ENCODE measurements around the gene BSN. TPM values are rescaled to one million over a fixed set of nuclear protein-coding genes. Genes with fewer than 3 reads are reported as not detected.
A peak's percentile ranks its signal among the peaks of the same experiment; 100 is the strongest.

BSN gene
- total and polyA plus RNA-seq, 4 donors = 0.08 to 0.75 (median 0.42) TPM; not detected in 1

DNA sequence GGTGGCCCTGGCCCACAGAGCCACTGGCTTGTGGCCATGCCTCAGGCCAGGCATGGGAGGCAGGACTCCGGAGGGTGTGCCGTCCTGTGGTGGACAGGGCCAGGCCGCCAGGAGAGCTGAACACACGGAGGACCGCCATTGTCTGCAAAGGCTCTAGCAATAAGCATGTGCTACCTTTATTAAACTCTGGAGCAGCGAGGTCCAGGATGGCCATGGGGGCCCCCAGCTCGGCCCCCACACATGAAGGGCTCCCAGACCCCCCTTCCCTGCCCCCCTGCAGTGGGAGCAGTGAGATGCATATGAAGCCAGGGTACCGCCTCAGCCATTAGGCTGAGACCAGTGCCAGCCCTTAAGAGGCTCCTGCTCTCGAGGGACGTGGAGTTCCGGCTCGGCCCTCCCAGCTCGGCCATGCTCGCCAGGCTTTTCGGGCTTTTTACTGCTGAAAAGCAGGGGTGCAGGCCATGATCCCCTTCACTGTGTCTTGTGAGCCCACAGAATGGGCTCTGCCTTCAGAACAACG lies 162.5 kb downstream of the BSN start:
- ATAC-seq (ENCODE audit: low FRiP score) = no peak
- no peaks in the 10 kb centered on the region for H3K36me3 ChIP-seq (ENCODE audit: control insufficient read depth in 1 of 2, insufficient read depth in 2 of 2, low read length in 1 of 2)
- WGBS, 2 donors = 88 to 92% methylated on average over 16 of the region's 16 CpGs
- H3K4me3 ChIP-seq (ENCODE audit: low read length in 2 of 2) = no peak overlapping the region
- no peaks in the 10 kb centered on the region for H3K9me3 ChIP-seq (ENCODE audit: control insufficient read depth, low read length)
- H3K27me3 ChIP-seq (ENCODE audit: control insufficient read depth in 1 of 2, insufficient read depth in 2 of 2, low read length in 1 of 2) = no peaks in the 10 kb centered on the region
- no peak overlapping the region for H3K27ac ChIP-seq (ENCODE audit: low read depth in 1 of 2, low read length in 2 of 2)
- peak in 1 of 2 donors; percentile 59 for DNase-seq
- intact Hi-C loops (cut with DNase I) = no loop called here
- H3K4me1 ChIP-seq (ENCODE audit: control insufficient read depth in 1 of 2, insufficient read depth in 2 of 2, low read length in 2 of 2) = no peaks in the 10 kb centered on the region

DNA sequence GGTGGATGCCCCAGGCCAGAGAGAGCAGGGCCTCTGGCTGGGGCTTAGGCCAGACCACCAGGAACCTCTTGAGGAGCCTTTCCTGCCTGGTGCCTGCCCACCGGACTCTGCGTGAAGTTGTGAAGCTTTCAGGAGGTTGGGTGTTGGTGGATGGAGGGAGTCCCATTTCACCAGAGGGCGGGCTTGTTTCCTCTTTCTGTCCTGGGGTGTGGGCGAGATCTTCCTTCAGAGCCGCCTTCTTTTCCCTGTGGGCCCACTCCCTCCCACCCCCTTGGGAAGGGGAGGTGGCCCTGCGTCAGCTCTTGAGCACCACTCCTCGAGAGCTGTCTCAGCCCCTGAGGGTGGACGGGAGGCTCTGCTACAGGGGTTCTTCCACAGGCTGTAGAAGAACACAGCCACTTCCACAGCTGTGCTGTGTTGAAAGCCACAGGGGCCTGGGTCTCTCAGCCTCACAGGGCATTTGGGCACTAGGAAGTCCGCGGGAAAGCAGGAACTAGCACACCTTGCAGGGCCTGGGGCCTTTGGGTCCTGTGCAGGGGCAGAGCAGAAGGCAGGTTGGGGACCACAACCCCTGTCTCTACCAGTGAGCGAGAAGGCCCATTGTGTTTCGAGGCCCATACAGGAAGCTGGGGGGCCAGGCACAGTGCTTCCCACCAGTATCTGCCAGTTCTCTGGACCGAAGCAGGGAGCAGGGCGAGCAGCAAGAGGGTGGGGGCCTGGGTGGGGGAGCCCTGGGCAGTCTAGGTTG lies 163.1 kb downstream of the BSN start:
- ATAC-seq (ENCODE audit: low FRiP score) = no peak
- no peaks in the 10 kb centered on the region for H3K4me1 ChIP-seq (ENCODE audit: control insufficient read depth in 1 of 2, insufficient read depth in 2 of 2, low read length in 2 of 2)
- H3K27ac ChIP-seq (ENCODE audit: low read depth in 1 of 2, low read length in 2 of 2) = no peak overlapping the region
- no peak overlapping the region for H3K4me3 ChIP-seq (ENCODE audit: low read length in 2 of 2)
- H3K27me3 ChIP-seq (ENCODE audit: control insufficient read depth in 1 of 2, insufficient read depth in 2 of 2, low read length in 1 of 2) = no peaks in the 10 kb centered on the region
- no peaks in the 10 kb centered on the region for H3K36me3 ChIP-seq (ENCODE audit: control insufficient read depth in 1 of 2, insufficient read depth in 2 of 2, low read length in 1 of 2)
- DNase-seq = peak in 1 of 2 donors; percentile 68
- WGBS, 2 donors = 96% methylated on average over 14 of the region's 14 CpGs
- H3K9me3 ChIP-seq (ENCODE audit: control insufficient read depth, low read length) = no peaks in the 10 kb centered on the region
- intact Hi-C loops (cut with DNase I) = no loop called here

DNA sequence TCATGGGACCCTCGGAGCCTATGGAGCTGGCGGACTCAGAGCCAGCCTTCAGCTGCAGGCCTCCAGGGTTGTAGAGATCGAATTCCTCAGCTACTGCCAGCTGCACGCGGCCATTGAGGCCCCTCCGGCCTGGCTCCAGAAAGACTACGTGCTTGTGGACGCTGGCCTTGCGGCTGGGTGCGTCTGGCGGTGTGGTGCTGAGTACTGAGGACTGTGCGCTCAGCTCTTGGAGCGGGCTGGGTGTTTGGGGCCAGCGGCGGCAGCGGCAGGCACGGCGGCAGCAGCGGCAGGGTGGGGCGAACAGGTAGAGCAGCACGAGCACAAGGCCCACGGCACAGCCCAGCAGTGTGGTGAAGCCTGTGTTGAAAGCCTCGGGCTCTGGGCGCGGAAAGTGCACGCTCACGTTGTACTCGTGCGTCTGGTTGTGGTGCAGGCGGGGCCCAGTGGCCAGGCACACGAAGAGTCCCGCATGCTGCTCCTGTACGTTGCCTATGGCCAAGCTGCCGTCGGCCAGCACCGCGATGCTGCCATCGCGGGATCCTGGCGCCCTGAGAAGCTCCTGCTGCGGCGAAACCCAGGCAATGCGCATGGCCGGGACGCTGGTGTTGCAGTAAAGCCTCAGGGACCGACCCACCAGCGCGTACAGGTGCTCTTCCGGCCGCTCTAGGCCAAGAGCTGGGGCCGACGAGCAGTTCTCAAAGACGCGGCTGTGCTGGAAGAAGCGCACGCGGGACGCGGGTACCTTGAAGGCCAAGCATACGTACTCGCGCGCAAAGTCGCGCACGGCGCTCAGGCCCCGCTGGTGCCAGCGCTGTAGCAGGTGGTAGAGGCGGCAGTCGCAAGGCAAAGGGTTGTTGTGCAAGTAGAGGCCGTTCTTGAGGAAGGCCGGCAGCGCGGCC lies 163.9 kb downstream of the BSN start:
- H3K36me3 ChIP-seq (ENCODE audit: control insufficient read depth in 1 of 2, insufficient read depth in 2 of 2, low read length in 1 of 2) = no peaks in the 10 kb centered on the region
- no peak overlapping the region for H3K4me3 ChIP-seq (ENCODE audit: low read length in 2 of 2)
- intact Hi-C loops (cut with DNase I) = no loop called here
- H3K27ac ChIP-seq (ENCODE audit: low read depth in 1 of 2, low read length in 2 of 2) = no peak overlapping the region
- no peaks in the 10 kb centered on the region for H3K27me3 ChIP-seq (ENCODE audit: control insufficient read depth in 1 of 2, insufficient read depth in 2 of 2, low read length in 1 of 2)
- H3K4me1 ChIP-seq (ENCODE audit: control insufficient read depth in 1 of 2, insufficient read depth in 2 of 2, low read length in 2 of 2) = no peaks in the 10 kb centered on the region
- no peaks in the 10 kb centered on the region for H3K9me3 ChIP-seq (ENCODE audit: control insufficient read depth, low read length)
- WGBS, 2 donors = 70 to 71% methylated on average over 75 of the region's 75 CpGs
- peak in 1 of 2 donors; percentile 77 for DNase-seq
- no peak for ATAC-seq (ENCODE audit: low FRiP score)

DNA sequence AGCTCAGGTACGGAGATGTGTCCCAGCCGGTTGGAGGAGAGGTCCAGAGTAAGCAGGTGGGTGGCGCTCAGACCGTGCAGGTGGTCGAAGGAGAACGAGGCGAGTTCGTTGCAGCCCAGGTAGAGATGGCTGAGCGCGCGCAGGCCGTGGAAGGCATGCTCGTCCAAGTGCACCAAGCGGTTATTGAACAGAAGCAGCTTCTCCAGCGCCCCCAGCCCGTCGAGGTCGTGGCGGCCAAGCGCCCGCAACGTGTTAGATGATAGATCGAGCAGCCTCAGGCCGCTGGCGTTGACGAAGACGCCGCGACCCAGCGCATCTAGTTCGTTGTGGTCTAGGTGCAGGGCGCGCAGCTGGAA lies 164.6 kb downstream of the BSN start:
- Histone ChIP-seq H3K4me3 (ENCODE audit: low read length in 2 of 2) (no peak overlapping the region), H3K4me1 (ENCODE audit: control insufficient read depth in 1 of 2, insufficient read depth in 2 of 2, low read length in 2 of 2) (no peaks in the 10 kb centered on the region), H3K27ac (ENCODE audit: low read depth in 1 of 2, low read length in 2 of 2) (no peak overlapping the region), H3K27me3 (ENCODE audit: control insufficient read depth in 1 of 2, insufficient read depth in 2 of 2, low read length in 1 of 2) (no peaks in the 10 kb centered on the region), H3K9me3 (ENCODE audit: control insufficient read depth, low read length) (no peaks in the 10 kb centered on the region), H3K36me3 (ENCODE audit: control insufficient read depth in 1 of 2, insufficient read depth in 2 of 2, low read length in 1 of 2) (no peaks in the 10 kb centered on the region)
- intact Hi-C loops (cut with DNase I) = no loop called here
- 8 to 13% methylated on average over 33 of the region's 33 CpGs for WGBS, 2 donors
- ATAC-seq (ENCODE audit: low FRiP score) (no peak), DNase-seq (peak in 1 of 2 donors; percentile 78)

DNA sequence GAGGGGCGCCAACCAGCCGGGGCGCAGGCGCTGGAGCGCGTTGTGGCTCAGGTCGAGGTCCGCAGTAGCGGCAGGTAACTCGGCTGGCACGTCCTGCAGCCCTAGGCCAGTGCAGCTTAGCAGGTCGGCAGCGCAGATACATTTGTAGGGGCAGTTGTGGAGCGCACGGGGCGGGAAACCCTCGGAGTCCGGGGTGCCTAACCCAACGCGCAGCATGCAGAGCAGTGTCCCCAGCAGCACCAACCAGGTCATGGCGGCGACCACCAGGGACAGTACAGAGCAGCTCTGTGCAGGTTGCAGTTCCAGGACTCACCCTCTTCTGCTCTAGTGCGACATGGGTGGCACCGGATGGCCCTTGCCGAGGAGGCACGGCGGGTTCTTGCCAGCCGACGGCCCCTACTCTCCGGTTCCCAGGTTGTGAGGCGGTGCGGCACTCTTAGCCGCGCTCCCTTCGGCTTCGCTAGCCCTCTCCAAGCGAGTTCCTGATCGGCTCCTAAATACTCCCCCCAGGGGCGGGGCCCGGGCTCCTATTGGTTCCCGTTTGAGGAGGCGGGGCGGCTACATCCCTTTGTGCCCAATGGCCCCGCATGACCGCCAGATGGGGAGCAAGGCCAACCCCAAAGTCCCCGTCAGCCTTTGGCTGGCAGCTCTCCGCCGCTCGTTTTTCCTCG lies 165.1 kb downstream of the BSN start, which contains the start of gene AMIGO3:
AMIGO3 (minus strand) TSS at position 471 of the 671 bp plus-strand sequence; CDS start at position 252, 219 bp downstream.
- ATAC-seq (ENCODE audit: low FRiP score) (peak; percentile 82), DNase-seq (peak; percentile 97 to 98)
- no peak within 1 kb of the TSS for H3K4me3 ChIP-seq (ENCODE audit: low read length in 2 of 2)
- no peaks in the 10 kb centered on the region for H3K4me1 ChIP-seq (ENCODE audit: control insufficient read depth in 1 of 2, insufficient read depth in 2 of 2, low read length in 2 of 2)
- WGBS, 2 donors = 1% methylated on average over 46 to 50 of the region's 50 CpGs
- no peaks in the 10 kb centered on the region for H3K36me3 ChIP-seq (ENCODE audit: control insufficient read depth in 1 of 2, insufficient read depth in 2 of 2, low read length in 1 of 2)
- no peaks in the 10 kb centered on the region for H3K27me3 ChIP-seq (ENCODE audit: control insufficient read depth in 1 of 2, insufficient read depth in 2 of 2, low read length in 1 of 2)
- no peaks in the 10 kb centered on the region for H3K9me3 ChIP-seq (ENCODE audit: control insufficient read depth, low read length)
- H3K27ac ChIP-seq (ENCODE audit: low read depth in 1 of 2, low read length in 2 of 2) = no peak within 1 kb of the TSS
- intact Hi-C loops (cut with DNase I) = no loop called here

Other genes starting within 250 kb of the BSN start
- gene USP4, start 214.4 kb upstream of the BSN start, total RNA-seq = 10 to 100 TPM; 65.0 to 81.5 TPM
- gene USP4, start 214.4 kb upstream of the BSN start, polyA plus RNA-seq = 10 to 100 TPM; 18.3 to 60.5 TPM
- 100 to 1,000 TPM; 174 to 209 TPM for gene GPX1, start 196.1 kb upstream of the BSN start, total RNA-seq
- 100 to 1,000 TPM; 316 to 484 TPM for gene GPX1, start 196.1 kb upstream of the BSN start, polyA plus RNA-seq
- 100 to 1,000 TPM; 465 to 552 TPM for gene RHOA, start 142.5 kb upstream of the BSN start, total RNA-seq
- gene RHOA, start 142.5 kb upstream of the BSN start, polyA plus RNA-seq = 100 to 1,000 TPM; 367 to 580 TPM
- gene TCTA, start 142.1 kb upstream of the BSN start, total RNA-seq = 10 to 100 TPM; 23.8 to 27.2 TPM
- gene TCTA, start 142.1 kb upstream of the BSN start, polyA plus RNA-seq = 10 to 100 TPM; 24.8 to 27.3 TPM
- 10 to 100 TPM in 1 of 2 donors, 1 to 10 TPM in 1; 3.6 to 11.3 TPM for gene AMT, start 132.0 kb upstream of the BSN start, total RNA-seq
- gene AMT, start 132.0 kb upstream of the BSN start, polyA plus RNA-seq = 10 to 100 TPM; 12.6 to 70.8 TPM
- gene NICN1, start 125.2 kb upstream of the BSN start, total RNA-seq = 10 to 100 TPM; 10.7 to 25.6 TPM
- gene NICN1, start 125.2 kb upstream of the BSN start, polyA plus RNA-seq = 10 to 100 TPM in 1 of 2 donors, 1 to 10 TPM in 1; 5.5 to 23.4 TPM
- gene DAG1, start 84.2 kb upstream of the BSN start, total RNA-seq = 10 to 100 TPM; 70.3 to 87.4 TPM
- 10 to 100 TPM; 15.3 to 25.3 TPM for gene DAG1, start 84.2 kb upstream of the BSN start, polyA plus RNA-seq
- gene APEH, start 119.9 kb downstream of the BSN start, total RNA-seq = 10 to 100 TPM; 51.7 to 53.6 TPM
- gene APEH, start 119.9 kb downstream of the BSN start, polyA plus RNA-seq = 10 to 100 TPM; 30.3 to 47.2 TPM
- 10 to 100 TPM in 1 of 2 donors, 1 to 10 TPM in 1; 5.3 to 16.9 TPM for gene MST1, start 135.0 kb downstream of the BSN start, total RNA-seq
- gene MST1, start 135.0 kb downstream of the BSN start, polyA plus RNA-seq = 10 to 100 TPM in 1 of 2 donors, 1 to 10 TPM in 1; 4.5 to 64.7 TPM
- 10 to 100 TPM; 34.7 to 38.1 TPM for gene RNF123, start 135.1 kb downstream of the BSN start, total RNA-seq
- 10 to 100 TPM; 12.5 to 29.8 TPM for gene RNF123, start 135.1 kb downstream of the BSN start, polyA plus RNA-seq
- not detected for gene AMIGO3, start 165.2 kb downstream of the BSN start, total RNA-seq
- 1 to 10 TPM in 1 of 2 donors, not detected in 1; 1.1 TPM for gene AMIGO3, start 165.2 kb downstream of the BSN start, polyA plus RNA-seq
- gene GMPPB, start 169.5 kb downstream of the BSN start, total RNA-seq = 10 to 100 TPM; 29.2 to 39.6 TPM
- gene GMPPB, start 169.5 kb downstream of the BSN start, polyA plus RNA-seq = 10 to 100 TPM; 13.4 to 24.6 TPM
- gene IP6K1, start 232.1 kb downstream of the BSN start, total RNA-seq = 10 to 100 TPM; 36.5 to 40.2 TPM
- 10 to 100 TPM in 1 of 2 donors, 1 to 10 TPM in 1; 9.4 to 19.5 TPM for gene IP6K1, start 232.1 kb downstream of the BSN start, polyA plus RNA-seq
- gene CDHR4, start 245.4 kb downstream of the BSN start, total RNA-seq = 1 to 10 TPM in 1 of 2 donors, under 1 TPM in 1; 0.26 to 1.1 TPM
- 1 to 10 TPM in 1 of 2 donors, not detected in 1; 5.0 TPM for gene CDHR4, start 245.4 kb downstream of the BSN start, polyA plus RNA-seq
- 1 to 10 TPM; 5.5 to 8.8 TPM for gene INKA1, start 248.8 kb downstream of the BSN start, total RNA-seq
- gene INKA1, start 248.8 kb downstream of the BSN start, polyA plus RNA-seq = 10 to 100 TPM; 12.1 to 12.2 TPM